ENCODE data around the gene NR4A3. TPM values are rescaled to one million over a fixed set of nuclear protein-coding genes. Genes with fewer than 3 reads are reported as not detected.

The NR4A3 gene
- total and polyA plus RNA-seq, 2 experiments from 2014 or later = 0.10 to 0.17 TPM

DNA sequence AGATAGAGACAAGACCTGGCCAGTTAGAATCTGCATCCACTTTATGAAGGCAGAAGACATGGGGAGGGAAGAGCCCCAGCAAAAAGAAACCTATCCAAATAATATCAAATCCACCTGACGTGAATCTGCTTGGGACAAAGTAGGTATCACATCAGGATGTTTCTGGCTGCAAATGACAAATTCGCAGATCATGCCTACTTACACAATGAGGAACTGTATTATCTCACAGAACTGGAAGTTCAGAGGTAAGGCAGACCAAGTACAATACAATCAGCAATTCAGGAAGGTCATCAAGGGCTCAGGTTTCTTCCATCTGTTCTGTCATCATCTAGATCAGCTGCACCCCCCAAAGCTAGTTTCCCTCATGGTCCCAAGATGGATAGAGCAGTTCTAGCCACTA lies 13.2 kb upstream of the NR4A3 start (continued):
- TF ChIP-seq, protein P1, sequence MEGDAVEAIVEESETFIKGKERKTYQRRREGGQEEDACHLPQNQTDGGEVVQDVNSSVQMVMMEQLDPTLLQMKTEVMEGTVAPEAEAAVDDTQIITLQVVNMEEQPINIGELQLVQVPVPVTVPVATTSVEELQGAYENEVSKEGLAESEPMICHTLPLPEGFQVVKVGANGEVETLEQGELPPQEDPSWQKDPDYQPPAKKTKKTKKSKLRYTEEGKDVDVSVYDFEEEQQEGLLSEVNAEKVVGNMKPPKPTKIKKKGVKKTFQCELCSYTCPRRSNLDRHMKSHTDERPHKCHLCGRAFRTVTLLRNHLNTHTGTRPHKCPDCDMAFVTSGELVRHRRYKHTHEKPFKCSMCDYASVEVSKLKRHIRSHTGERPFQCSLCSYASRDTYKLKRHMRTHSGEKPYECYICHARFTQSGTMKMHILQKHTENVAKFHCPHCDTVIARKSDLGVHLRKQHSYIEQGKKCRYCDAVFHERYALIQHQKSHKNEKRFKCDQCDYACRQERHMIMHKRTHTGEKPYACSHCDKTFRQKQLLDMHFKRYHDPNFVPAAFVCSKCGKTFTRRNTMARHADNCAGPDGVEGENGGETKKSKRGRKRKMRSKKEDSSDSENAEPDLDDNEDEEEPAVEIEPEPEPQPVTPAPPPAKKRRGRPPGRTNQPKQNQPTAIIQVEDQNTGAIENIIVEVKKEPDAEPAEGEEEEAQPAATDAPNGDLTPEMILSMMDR (conservative IDR thresholded peaks at IDR 0.05; ENCODE audit: low read depth in 2 of 2) = no peak
- TF ChIP-seq, protein P2, sequence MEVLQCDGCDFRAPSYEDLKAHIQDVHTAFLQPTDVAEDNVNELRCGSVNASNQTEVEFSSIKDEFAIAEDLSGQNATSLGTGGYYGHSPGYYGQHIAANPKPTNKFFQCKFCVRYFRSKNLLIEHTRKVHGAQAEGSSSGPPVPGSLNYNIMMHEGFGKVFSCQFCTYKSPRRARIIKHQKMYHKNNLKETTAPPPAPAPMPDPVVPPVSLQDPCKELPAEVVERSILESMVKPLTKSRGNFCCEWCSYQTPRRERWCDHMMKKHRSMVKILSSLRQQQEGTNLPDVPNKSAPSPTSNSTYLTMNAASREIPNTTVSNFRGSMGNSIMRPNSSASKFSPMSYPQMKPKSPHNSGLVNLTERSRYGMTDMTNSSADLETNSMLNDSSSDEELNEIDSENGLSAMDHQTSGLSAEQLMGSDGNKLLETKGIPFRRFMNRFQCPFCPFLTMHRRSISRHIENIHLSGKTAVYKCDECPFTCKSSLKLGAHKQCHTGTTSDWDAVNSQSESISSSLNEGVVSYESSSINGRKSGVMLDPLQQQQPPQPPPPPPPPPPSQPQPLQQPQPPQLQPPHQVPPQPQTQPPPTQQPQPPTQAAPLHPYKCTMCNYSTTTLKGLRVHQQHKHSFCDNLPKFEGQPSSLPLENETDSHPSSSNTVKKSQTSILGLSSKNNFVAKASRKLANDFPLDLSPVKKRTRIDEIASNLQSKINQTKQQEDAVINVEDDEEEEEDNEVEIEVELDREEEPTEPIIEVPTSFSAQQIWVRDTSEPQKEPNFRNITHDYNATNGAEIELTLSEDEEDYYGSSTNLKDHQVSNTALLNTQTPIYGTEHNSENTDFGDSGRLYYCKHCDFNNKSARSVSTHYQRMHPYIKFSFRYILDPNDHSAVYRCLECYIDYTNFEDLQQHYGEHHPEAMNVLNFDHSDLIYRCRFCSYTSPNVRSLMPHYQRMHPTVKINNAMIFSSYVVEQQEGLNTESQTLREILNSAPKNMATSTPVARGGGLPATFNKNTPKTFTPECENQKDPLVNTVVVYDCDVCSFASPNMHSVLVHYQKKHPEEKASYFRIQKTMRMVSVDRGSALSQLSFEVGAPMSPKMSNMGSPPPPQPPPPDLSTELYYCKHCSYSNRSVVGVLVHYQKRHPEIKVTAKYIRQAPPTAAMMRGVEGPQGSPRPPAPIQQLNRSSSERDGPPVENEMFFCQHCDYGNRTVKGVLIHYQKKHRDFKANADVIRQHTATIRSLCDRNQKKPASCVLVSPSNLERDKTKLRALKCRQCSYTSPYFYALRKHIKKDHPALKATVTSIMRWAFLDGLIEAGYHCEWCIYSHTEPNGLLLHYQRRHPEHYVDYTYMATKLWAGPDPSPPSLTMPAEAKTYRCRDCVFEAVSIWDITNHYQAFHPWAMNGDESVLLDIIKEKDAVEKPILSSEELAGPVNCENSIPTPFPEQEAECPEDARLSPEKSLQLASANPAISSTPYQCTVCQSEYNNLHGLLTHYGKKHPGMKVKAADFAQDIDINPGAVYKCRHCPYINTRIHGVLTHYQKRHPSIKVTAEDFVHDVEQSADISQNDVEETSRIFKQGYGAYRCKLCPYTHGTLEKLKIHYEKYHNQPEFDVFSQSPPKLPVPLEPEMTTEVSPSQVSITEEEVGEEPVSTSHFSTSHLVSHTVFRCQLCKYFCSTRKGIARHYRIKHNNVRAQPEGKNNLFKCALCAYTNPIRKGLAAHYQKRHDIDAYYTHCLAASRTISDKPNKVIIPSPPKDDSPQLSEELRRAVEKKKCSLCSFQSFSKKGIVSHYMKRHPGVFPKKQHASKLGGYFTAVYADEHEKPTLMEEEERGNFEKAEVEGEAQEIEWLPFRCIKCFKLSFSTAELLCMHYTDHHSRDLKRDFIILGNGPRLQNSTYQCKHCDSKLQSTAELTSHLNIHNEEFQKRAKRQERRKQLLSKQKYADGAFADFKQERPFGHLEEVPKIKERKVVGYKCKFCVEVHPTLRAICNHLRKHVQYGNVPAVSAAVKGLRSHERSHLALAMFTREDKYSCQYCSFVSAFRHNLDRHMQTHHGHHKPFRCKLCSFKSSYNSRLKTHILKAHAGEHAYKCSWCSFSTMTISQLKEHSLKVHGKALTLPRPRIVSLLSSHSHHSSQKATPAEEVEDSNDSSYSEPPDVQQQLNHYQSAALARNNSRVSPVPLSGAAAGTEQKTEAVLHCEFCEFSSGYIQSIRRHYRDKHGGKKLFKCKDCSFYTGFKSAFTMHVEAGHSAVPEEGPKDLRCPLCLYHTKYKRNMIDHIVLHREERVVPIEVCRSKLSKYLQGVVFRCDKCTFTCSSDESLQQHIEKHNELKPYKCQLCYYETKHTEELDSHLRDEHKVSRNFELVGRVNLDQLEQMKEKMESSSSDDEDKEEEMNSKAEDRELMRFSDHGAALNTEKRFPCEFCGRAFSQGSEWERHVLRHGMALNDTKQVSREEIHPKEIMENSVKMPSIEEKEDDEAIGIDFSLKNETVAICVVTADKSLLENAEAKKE (CRISPR knock-in tag; IDR thresholded peaks at IDR 0.05) = no peak
- TF ChIP-seq ZNF331 (CRISPR knock-in tag; IDR thresholded peaks at IDR 0.05; ENCODE audit: low read depth) (no peak), STAT1 (IDR thresholded peaks at IDR 0.05; ENCODE audit: unreplicated experiment) (no peak), ZNF114 (CRISPR knock-in tag; IDR thresholded peaks at IDR 0.05) (no peak)

DNA sequence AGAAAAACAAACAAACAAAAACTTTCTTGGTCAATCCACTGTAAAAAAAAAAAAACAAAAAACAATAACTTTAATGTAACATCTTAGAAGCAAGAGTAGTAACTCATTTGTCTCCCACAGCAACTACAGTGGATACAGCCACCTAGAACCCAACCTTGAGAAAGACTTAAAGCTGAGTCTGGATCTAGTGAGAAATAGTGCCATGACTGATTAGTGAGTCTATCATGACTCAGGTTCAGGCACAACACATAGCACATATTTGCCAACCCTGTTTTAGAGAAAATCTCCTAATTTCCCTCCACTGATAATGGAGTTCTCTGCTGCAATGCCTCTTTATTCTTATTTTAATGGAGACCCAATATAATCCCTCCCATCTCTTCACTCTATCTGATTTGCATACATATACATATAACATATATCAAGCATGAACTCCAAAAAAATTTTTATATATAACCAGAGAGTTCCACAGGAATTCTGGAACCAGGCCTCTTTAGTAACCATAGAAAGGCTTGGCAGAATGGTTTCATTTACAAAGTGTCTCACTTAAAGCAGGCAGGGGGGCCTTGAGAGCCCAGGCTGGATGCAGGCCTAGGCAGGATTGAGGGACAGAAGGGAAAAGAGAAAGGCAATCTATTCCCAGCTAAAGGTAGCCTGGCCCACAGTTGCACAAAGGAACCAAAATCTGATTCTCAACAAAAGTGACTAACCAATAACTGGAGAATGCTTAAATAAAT lies 11.9 kb upstream of the NR4A3 start:
- H3K9me2 ChIP-seq (ENCODE audit: insufficient read depth) = no peaks in the 10 kb centered on the region
- Mint-ChIP-seq H3K9me3 (no peaks in the 10 kb centered on the region), H3K4me3 (no peak overlapping the region), H3K4me1 (peaks cover 56% of the 10 kb centered on the region), H3K27ac (no peak overlapping the region), H3K36me3 (ENCODE audit: low read depth) (no peaks in the 10 kb centered on the region; the same call in 2 of the 3 replicates), H3K27me3 (ENCODE audit: insufficient read depth, low read depth, poor library complexity) (no peaks in the 10 kb centered on the region)
- TF ChIP-seq ZNF114 (CRISPR knock-in tag; IDR thresholded peaks at IDR 0.05) (no peak), EZH2phosphoT487 (IDR thresholded peaks at IDR 0.05; ENCODE audit: unreplicated experiment) (no peak)
- no peak overlapping the region for H3K4me2 ChIP-seq
- H3K36me3 ChIP-seq (ENCODE audit: insufficient read depth) = no peaks in the 10 kb centered on the region
- no peaks in the 10 kb centered on the region for H3K27me3 ChIP-seq (ENCODE audit: insufficient read depth)
- no peak overlapping the region for H3K4me3 ChIP-seq
- ATAC-seq = peak; percentile 61
- no peaks in the 10 kb centered on the region for H3F3A ChIP-seq (replicated peaks; ENCODE audit: low read depth)
- peak; percentile 42 for DNase-seq (ENCODE audit: low spot score)
- H3K79me2 ChIP-seq (replicated peaks; ENCODE audit: insufficient read depth) = peaks cover 47% of the 10 kb centered on the region
- no peaks in the 10 kb centered on the region for H4K20me1 ChIP-seq (replicated peaks; ENCODE audit: insufficient read depth)
- H3K4me1 ChIP-seq (ENCODE audit: insufficient read depth) = peaks cover 47% of the 10 kb centered on the region
- H3K27ac ChIP-seq (ENCODE audit: low read depth) = no peak overlapping the region
- no peak overlapping the region for H2AFZ ChIP-seq

Measured in GM23338 (cell line).